IPS-NIHi11 (cell line): ENCODE results near the gene CCDC33.

Experiments
- DNase-seq: peaks from one replicate; pipeline ENCODE4 v3.0.0; 2012; ENCODE audit warnings: mixed read lengths, low spot score

CCDC33 gene

DNA sequence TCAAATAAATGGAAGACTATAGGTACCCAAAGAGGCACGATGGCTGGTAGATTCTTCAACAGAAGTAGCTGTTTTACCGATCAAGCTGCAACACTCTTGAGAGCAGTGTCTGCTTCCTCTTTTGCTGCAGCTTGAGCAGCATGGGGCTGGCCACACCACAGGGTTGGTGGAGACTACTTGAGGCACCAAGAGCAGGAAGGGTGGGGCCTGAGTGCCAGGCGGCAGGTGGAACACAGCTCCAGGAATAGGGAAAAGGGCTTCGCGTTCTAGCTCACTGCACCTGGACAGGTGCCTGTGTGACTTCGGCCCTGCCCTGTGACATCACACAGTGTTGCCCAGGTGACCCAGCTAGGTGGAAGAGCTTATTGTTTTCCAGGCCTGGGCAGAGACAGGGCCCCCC lies at the start of gene CCDC33:
Gene CCDC33, plus strand, starts transcription at position 365 of the 400 bp plus-strand sequence. CDS start 394 bp downstream, outside the sequence.
- DNase-seq = peak; percentile 59

DNA sequence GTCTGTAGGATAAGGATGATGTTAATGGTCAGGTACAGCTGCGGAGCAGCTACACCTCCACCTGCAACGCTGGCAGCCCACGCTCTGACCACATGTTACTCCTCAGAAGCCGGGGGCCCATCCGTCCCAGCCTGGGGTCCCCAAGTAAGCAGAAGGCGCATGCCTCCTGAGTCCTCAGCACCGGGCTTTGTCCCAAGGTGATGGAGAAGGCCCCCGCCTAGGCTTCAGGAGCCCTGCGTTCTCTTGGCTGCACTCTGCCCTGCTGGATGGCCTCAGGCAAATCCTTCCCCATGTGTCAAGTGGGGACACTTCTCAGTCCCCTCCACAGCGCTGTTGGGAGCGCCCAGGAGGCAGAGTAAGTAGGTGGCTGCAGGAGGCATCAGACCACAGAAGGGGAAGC lies 47.9 kb upstream of the CCDC33 start:
- no peak for DNase-seq

DNA sequence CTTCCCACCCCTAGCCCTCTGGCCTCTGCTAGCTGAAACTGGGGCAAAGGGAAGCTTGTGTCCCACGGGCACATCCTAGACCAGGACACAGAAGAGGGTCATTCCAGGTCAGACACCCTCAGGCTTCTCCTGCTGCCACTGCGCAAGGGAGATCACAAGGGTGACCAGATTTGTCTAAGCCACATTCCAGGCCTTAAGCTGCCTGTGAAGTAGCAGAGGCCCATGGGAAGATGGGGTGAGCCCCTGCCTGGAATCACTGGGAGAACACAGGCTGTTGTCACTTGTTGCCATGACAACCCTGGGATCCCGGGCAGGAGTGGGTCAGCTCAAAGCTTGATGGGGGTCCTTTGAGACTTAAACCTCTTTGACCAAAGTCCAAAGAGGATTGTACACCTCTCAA lies 44.3 kb upstream of the CCDC33 start:
- no peak for DNase-seq

DNA sequence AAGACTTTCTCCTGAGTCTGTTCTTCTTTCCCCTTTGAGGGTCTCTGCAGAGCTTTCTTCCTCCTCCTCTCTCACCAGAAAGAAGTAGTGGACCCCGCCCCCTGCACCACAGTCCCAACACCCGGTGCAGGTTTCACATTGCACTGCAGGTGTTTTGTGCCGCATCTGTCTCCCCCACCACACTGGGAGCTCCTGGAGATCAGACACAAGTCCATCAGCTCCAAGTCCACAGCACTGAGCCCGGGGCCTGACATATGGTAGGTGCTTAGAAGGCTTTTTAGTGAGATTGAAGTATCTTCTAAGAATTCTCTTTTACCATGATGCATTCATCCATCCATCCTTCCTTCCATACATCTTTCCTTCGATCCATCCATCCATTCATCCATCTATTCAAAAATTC lies 43.4 kb upstream of the CCDC33 start:
- no peak for DNase-seq

DNA sequence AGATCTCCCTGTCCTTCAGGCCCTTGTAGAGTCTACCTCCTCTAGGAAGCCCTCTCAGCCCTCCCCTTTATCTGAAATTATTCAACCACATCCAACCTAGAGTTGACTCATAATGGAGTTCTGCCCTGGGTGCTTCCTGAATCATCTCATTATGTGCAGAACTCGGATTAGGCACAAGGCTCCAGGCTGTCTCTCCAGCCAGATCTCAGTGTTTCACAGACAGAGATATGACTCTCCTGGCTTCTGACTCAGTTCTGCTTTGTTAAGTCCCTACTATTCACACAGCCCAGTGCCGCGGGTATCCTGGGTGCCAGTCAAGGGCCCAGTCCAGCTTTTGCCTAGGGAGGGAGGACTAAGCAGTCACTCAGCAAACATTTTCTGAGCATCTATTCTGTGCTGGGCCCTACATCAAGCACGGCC lies 42.8 kb upstream of the CCDC33 start:
- no peak for DNase-seq

DNA sequence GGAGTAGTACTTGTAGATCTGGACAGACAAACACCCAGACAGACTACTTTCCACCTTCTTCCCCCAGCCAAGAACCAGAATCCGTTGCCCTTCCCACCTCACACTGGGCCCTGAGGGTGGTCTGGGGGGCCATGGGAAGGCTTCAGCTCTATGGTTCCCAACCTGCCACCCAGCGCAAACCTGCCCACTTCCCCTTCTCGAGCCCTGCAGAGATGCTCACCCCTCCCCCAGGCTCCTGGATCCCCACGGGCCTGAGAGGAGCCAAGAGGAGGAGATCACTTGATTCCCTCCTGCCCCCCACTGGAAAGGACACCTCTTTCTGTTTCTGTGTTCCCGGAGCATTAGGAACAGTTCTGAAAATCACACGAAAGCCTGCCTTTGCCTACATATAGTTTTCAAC lies 42.2 kb upstream of the CCDC33 start:
- no peak for DNase-seq

DNA sequence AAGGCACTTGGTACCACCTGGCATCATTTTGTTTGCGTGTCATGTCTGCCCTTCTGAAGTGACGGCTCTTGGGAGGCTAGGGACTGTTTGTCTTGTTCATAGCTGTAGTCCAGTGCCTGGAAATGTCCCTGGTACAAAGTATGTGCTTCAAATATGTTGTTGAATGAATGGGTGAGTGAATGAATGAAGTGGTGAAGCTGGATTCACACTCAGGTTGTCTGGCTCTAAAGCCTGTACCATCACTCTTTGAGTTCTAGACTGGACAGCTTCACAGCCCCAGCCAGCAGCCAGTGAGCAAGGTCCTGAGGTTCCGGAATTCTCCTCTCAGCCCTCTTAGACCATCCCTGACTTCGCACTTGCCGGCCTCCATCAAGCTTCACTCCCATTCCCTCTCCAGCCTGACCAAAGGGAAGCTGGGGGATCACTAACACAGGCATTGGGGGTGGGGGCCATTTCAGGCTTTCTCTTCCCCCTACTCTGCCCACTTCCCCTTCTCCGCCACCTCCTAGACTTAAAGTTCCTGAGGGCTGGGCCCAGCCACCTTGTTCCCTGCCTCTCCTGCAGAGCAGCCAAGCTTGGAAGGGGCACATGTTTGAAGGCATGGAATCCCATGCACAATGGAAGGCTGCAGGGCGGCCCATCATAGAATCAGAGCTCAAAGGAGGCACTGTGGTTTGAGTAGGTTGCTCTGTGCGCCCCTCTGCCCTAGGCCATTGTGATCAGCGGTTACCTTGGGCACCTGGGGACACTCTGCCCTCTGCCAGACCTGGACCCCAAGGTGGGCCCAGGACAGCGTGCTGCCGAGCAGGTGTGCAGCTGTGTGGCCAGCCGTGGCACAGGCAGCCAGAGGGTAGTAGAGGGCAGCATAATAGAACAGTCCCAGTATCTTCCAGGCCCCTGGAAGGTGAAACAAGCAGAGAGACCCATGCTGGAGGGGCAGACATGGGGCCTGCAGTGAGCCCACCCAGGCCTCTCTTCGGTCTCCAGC lies 41.3 kb upstream of the CCDC33 start:
- DNase-seq = no peak

DNA sequence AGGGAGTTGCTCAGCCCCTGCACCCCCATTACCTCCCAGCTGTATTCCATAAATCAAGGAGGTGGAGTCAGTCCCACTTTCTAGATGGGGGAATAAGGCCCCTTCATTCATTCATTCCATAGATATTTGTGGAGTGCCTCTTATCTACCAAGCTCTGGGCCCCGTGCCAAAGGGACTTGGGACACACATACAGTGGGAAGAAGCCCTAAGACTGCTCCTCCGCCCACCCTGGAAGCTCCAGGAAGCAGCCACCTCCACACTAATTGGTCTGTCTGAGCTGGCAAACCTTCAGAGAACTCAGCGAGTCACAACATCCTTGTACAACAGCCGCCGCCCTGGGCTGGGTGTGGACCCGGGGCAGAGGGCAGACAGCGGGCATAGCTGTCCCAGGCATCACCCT lies 40.0 kb upstream of the CCDC33 start:
- no peak for DNase-seq

DNA sequence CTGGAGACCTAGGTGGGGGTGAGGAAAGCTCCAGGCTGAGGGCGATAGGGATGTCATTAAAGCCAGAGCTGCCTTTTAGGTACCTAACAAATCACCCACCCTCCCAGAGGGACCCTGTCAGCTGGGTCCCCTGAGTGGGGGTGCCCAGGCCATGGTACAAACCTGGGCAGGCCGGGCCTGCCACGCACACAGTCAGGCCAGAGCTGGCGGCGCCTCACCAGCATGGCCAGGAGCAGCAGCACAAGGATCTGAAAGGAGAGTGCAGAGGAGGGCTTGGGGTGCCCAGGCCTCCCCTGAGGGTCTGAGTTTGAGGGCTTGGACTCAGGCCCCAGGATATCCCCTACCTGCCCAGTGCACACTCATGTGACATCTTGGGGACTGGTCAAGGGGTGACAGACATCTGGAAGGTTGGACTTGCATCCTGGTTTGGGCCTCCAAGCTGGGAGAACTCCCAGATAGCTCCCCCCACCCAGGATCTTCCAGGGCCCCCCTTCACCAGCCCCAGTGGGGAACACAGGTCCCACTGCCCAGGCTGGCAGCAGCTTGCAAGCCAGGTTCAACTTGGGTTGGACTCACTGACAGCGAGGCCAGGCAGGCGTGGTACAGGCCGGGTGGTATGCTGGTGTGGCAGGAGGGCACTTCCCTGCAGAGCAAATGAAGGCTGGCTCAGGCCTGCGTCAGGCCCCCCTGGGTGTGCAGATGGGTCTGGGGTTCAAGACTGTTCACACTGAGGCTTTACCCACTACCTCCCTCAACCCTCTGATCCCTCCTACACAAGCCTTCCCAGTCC lies 38.8 kb upstream of the CCDC33 start:
- no peak for DNase-seq

DNA sequence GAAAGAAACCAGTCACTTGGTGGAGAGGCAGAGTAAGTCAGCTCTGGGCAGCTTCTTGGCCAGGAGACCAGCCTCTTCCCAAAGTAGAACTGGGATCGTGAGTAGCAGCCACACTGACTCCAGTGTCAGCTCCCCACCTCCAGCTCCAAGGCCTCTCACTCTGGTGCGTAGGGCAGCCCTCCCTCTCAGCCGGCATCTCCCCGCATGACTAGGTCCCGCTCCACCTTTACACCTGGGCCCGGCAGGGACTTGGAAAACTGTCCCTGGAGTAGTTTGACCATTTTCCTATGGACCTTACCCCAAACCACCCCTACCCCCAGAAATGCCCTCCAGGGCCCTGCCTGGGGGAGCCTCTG lies 36.9 kb upstream of the CCDC33 start:
- DNase-seq = no peak

DNA sequence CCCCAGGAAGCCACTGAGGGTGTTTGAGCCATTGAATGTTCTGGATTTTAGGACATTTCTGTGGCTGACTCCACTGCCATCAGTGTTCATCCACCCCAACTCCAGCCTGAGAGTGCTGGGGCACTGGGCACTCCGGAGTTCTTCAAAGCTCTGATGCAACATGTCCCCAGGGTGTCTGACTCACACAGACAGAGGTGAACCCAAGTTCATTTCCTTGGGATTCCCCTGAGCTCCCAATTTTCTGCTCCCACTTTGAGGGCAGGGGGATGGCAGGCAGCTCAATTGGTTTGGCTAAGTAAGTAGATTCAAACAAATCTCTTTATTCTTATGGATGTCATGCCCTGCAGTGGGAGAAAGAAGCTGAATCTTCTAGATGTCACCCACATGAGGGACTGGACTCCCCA lies 35.7 kb upstream of the CCDC33 start:
- DNase-seq = no peak

DNA sequence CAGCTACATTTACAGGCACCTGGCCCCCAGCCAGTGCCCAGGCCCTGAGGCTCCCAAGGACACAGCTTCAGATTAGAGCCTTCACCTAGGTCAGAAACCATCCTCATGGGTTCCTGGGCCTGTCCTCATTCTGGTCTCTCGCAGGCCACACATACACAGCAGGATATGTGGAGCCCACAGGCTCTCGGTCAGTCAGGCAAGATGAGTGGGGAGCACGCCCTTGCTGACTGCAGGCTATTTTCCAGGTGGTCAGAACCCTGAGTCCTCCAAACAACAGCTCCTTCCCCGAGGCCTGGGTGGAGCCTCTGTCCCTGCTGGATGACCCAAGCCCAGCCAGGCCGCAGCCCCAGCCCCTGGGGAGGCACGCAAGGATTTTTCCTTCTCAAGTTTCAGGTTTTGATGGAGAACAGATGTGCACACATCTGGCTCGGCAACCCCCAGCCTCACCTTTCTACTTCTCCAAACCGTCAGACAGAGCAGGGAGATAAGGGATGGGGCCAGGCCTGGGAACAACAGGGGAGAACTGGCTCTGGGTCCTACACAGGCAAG lies 35.2 kb upstream of the CCDC33 start:
- no peak for DNase-seq

DNA sequence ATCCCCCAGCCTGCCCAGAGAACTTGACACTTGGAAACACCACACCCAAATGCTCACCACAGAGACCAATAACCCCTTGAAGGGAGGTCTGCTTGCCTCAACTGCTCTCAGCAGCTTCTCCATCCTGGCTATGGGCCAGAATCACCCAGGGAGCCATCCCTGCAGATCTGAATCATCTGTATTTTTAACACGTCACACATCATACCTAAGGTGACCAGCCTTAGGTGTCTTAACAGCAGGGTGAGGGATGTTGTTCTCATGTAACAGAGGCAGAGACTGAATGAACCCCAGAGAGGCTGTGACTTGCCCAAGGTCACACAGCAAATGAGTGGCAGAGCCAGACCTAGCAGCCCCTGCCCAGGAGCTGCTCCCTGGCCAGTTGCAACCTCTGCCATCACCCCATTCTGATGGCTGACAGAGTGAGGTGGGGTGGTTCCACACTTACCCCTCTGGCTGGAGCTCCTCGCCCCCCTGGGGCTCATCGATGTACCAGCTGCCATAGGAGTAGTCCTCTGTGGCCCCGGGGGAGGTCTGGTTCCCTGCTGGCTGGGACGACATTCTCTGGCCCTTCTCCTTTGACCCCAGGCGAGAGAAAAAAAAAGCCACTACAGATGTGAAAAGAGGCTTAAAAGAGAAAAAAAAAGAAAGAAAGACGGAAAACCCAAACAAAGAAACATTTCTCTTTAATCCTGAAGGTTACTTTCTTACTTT lies 34.3 kb upstream of the CCDC33 start:
- no peak for DNase-seq

DNA sequence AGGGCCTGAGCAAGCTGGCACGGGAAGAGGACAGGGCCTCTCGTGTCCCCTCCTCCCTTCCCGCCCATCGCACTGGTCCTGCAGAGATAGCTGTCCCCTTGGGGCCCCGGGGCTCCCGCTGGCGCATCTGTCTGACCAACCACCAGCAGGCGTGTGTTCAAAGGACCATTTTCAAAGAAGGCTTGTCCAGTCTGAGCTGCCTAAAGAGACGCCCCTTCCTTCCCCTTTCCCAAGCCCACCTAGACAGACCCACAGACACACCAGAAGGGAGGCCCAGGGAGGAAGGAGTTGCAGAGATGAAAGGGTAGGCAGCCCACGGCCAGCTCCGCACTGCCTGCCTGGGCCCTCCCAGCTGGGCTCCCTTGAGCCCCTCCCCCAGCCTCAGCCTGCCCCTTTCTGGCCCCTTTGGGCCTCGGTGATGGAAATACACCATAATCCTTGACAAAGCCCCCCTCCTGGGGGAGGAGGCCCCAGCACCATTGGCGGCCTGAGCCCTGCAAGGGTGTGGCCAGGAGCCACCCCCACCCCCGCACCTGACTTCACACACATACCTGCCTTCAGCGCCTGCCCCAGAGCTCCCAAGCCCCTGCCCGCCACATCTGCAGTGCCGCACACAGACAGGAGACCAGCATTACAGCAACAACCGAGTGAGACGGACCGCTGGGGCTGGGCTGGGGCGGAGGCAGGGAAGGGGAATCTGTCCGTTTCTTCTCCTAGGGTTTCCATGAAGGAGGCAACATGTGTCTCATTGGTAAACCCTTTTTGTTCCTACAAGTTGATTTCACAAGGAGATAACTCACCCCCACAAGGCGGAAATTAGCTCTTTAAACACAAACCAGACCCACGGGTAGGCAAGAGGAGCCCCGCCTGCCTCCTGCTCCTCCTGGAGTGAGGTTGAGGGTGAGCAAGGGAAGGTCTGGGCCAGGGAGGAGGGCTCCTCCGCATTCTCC lies 33.4 kb upstream of the CCDC33 start, which contains the start of gene STRA6:
Gene STRA6, minus strand, starts transcription at position 336 of the 950 bp plus-strand sequence. CDS start 520 bp downstream, outside the sequence.
- peak; percentile 87 for DNase-seq

DNA sequence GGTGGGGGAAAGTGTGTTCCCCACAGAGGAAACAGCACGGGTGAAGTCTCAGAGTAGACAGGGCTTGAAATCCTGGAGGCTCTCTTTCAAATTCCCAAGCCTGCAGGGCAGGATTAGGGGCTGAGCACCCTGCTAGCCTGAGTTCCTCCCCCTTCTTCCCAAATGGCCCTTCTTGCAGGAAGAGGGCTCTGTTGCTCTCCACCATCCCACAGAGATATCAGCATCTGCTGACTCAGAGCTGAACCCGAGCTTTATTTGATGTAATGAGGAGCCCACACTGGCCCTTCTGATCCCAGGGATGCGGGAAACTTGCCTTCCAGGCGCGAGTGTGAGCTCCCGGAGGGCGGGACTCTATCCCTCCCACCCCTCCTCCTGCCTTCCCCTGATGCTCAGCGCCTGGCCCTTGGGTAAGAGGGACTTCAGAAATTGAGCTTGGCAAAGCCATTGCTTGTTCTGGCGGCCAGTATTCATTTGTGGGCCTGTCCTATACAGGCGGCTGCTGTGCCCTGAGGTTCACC lies 32.2 kb upstream of the CCDC33 start:
- DNase-seq = no peak

DNA sequence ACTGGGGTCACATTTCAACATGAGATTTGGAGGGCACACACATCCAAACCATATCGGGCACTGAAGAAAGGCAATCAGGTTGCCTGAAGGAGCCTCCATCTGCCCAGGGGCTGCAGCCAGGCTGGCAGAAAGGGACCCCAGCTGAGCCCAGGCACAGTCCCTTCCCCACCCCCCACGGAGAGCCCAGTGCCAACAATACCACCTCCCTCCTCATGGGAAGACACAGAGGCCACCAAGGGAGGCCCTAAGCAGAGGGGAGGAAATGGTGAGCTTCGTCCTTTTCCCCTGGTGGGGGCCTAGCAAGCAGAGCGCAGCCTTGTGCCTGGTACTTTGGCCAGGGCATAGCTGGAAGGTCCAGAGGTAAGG lies 30.6 kb upstream of the CCDC33 start:
- DNase-seq = no peak

DNA sequence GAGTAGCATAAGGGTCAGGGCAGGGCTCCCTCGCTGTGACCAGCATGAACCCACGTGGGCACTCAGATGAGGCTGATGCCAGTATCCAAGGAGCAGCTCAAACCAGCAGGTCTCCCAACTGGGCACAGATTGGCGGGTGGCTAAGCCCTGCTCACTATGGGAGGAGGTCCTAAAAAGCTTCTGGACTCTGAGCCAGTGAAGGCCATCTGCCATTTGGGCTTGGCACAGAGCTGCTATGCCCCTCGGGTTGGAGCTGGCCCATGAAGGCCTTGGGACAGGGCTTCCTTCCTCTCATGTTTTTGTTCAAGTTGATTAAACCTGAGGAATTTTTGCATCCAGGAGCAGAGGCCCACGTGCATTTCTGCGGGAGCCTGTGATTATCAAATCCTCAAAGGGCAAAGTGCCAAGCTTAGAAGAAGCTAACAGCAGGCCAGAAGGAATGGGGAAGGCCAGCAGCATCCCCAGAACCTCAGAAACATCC lies 29.3 kb upstream of the CCDC33 start:
- DNase-seq = no peak

DNA sequence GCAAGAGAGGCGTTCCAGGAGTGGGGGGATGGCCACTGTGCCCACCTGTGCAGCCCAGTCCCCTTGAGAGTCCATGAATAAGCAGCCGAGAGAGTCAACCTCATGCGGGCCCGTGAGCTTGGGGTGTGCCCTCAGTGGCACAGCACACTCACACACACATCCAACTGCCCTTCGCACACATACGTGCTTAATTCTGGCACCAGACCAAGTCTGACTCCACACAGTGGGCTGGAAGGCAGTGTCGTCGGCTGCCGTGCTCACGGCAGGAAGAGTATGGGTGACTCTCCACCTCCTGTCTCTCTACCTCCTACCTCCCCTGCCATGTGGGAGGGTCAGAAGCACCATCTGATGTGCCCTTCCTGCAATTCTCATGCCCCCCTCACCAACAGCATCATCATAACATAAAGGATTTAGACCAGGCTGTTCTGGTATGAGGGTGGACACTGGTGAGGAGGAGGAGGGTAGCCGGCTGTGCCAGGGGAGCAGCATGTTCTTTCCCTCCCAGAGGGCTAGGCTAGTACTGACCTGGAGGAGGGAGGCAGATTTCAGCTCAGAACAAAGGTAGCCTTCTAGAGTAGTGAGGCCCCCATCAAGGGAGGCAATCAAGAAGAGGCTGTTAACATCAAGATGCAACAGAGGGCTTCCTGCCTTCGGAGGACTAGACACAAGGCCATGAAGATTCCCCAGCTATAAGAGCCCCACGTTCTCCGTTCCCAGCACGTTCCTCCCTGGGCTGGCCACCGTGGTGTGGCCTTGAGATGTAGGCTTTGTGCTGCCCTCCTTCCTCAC lies 28.3 kb upstream of the CCDC33 start:
- no peak for DNase-seq

DNA sequence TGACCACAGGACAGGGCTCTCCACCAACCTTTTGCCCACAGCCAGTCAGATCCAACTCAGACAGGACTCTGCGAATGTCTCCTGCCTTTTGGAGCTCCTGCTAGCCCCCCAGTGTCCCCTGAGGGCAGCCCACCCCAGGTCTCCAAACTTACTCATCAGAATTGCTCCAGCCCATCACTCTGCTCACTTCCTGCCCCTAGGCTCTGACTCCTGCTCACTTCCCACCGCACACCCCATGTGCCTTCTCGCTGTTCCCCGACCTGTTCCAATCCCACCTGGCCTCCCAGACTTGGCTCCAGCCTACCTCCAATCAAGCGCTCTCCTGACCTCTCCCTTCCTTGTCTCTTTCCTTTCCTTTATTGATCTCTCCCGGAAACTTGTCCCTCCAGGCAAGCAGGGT lies 27.6 kb upstream of the CCDC33 start:
- no peak for DNase-seq
